Glutamatergic neuron (in vitro differentiated cells): ENCODE results near the gene NUP107. TPM values are rescaled to one million over a fixed set of nuclear protein-coding genes. Genes with fewer than 3 reads are reported as not detected.

Experiments
- DNase-seq: peaks from one replicate; pipeline ENCODE4 v3.0.0; 2022
- H3K27ac Mint-ChIP-seq: one replicate; pipeline ENCODE4 v1.8.0; 2020; ENCODE audit warnings: mild to moderate bottlenecking, mixed read lengths, inconsistent platforms; ENCODE audit not compliant: unreplicated experiment
- H3K27me3 Mint-ChIP-seq: one replicate; pipeline ENCODE4 v1.8.0; 2020; ENCODE audit warnings: mild to moderate bottlenecking, moderate library complexity, mixed read lengths, inconsistent platforms; ENCODE audit not compliant: unreplicated experiment
- H3K36me3 Mint-ChIP-seq: one replicate; pipeline ENCODE4 v1.8.0; 2020; ENCODE audit warnings: mild to moderate bottlenecking, mixed read lengths, inconsistent platforms; ENCODE audit not compliant: unreplicated experiment
- H3K4me1 Mint-ChIP-seq: one replicate; pipeline ENCODE4 v1.8.0; 2020; ENCODE audit warnings: mild to moderate bottlenecking, low read depth, mixed read lengths, inconsistent platforms; ENCODE audit not compliant: unreplicated experiment
- H3K4me3 Mint-ChIP-seq: one replicate; pipeline ENCODE4 v1.8.0; 2020; ENCODE audit warnings: mild to moderate bottlenecking, mixed read lengths, inconsistent platforms; ENCODE audit not compliant: unreplicated experiment
- H3K9me3 Mint-ChIP-seq: one replicate; pipeline ENCODE4 v1.8.0; 2020; ENCODE audit warnings: mild to moderate bottlenecking, moderate library complexity, mixed read lengths, inconsistent platforms; ENCODE audit not compliant: unreplicated experiment
- total RNA-seq: library from RNA; stranded (reverse); fragmentation: NEBNext Ultra II Directional; extraction: Animal tissue kit (Norgen Biotek cat#: 25700); gene quantifications from one replicate; pipeline ENCODE4 v1.2.1, GENCODE V29; 2021; ENCODE audit not compliant: unreplicated experiment
- TF ChIP-seq, protein P1 (sequence below): fragments of 200-600 bp; sonication (generic); IDR thresholded peaks from one replicate; pipeline ENCODE4 v1.5.0; 2021; ENCODE audit not compliant: partially characterized antibody, unreplicated experiment

Gene NUP107
- total RNA-seq, 1 donor from 2014 or later: 51.6 TPM

DNA sequence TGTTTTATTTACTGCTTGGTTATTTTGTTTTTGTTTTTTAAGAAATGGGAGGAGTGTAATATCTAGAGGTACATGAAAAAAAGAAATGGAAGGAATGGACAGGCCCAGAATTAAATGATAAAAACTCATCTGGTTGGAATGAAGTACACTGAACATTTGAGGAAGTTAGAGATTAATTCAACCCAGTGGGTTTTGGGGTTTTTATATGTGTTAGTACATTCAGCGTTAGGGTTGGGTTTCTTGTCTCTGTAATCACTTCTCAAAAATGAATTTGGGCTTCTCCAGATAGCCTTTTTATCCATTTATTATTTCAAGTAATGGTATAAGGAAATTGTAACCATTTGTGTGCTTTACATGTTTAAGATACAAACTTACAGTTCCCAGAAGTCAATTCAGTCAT, 19.5 kb upstream of the NUP107 start:
- peaks cover 5% of the 10 kb centered on the region for H3K27me3 Mint-ChIP-seq
- H3K4me3 Mint-ChIP-seq: no peak overlapping the region
- no peaks in the 10 kb centered on the region for H3K36me3 Mint-ChIP-seq
- no peaks in the 10 kb centered on the region for H3K9me3 Mint-ChIP-seq
- no peak overlapping the region for H3K27ac Mint-ChIP-seq
- TF ChIP-seq, protein P1, sequence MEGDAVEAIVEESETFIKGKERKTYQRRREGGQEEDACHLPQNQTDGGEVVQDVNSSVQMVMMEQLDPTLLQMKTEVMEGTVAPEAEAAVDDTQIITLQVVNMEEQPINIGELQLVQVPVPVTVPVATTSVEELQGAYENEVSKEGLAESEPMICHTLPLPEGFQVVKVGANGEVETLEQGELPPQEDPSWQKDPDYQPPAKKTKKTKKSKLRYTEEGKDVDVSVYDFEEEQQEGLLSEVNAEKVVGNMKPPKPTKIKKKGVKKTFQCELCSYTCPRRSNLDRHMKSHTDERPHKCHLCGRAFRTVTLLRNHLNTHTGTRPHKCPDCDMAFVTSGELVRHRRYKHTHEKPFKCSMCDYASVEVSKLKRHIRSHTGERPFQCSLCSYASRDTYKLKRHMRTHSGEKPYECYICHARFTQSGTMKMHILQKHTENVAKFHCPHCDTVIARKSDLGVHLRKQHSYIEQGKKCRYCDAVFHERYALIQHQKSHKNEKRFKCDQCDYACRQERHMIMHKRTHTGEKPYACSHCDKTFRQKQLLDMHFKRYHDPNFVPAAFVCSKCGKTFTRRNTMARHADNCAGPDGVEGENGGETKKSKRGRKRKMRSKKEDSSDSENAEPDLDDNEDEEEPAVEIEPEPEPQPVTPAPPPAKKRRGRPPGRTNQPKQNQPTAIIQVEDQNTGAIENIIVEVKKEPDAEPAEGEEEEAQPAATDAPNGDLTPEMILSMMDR: no peak
- DNase-seq: no peak
- H3K4me1 Mint-ChIP-seq: peaks cover 4% of the 10 kb centered on the region

DNA sequence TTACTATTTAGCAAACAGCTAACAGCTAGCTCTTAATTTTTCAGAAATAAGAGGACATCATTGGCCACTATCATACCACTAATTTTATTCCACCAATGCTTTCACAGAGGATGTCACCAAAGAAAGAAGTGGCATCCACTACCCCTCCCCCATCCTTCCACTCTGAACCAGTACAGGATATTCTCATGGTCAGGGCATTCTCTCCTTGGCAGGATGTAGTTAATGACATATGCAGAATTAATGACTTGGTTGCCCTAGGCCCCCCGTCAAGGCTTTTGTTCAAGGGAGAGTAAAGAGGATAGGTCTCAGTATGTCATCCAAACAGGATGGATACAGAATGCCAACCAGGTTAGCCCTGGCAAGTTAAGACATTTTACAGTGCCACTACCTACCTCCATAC, 18.9 kb upstream of the NUP107 start:
- Mint-ChIP-seq H3K36me3 (no peaks in the 10 kb centered on the region), H3K27ac (no peak overlapping the region), H3K9me3 (no peaks in the 10 kb centered on the region), H3K4me1 (peaks cover 4% of the 10 kb centered on the region), H3K4me3 (no peak overlapping the region), H3K27me3 (peaks cover 5% of the 10 kb centered on the region)
- no peak for DNase-seq
- TF ChIP-seq, protein P1: no peak

DNA sequence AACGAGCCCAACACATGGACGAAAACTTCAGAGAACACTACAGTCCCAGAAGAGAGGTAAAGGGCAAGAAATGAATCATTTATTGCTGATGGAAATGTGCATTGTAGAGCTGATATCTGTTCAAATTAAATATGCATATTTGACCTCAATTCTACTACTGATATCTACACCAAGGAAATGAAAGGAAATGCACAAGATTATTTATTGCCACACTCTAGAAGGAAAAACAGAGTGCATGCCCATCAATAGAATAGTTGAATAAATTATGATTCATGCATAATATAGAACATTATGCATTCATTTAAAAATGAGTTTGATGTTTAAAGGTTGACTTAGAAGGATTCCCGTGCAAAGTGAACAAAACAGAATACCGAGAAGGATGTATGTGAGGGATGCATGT, 15.6 kb upstream of the NUP107 start:
- Mint-ChIP-seq H3K4me3 (no peak overlapping the region), H3K9me3 (no peaks in the 10 kb centered on the region), H3K27me3 (no peaks in the 10 kb centered on the region), H3K27ac (no peak overlapping the region), H3K36me3 (no peaks in the 10 kb centered on the region), H3K4me1 (no peaks in the 10 kb centered on the region)
- TF ChIP-seq, protein P1: no peak
- DNase-seq: no peak

DNA sequence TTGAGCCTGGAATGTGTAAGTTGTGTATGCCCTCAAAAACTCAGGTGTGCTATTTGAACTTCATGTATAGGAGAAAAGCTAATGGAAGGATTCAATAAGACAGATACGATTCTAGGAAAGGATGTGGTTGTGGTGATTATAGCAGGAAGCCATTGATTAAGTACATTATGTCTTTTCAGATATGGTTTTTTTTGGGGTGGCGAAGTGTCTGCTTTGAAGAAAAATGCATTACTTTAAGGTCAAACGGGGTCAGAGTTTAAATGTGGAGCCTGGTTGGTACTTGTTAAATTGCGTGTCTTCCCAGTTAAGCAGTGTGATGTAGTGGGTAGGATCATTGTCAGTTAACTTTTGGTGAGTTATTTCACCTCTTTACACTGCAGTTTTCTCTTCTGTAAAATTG, 13.0 kb upstream of the NUP107 start:
- Mint-ChIP-seq H3K27me3 (no peaks in the 10 kb centered on the region), H3K9me3 (no peaks in the 10 kb centered on the region), H3K4me3 (no peak overlapping the region), H3K27ac (no peak overlapping the region), H3K4me1 (no peaks in the 10 kb centered on the region), H3K36me3 (no peaks in the 10 kb centered on the region)
- TF ChIP-seq, protein P1: no peak
- DNase-seq: no peak

DNA sequence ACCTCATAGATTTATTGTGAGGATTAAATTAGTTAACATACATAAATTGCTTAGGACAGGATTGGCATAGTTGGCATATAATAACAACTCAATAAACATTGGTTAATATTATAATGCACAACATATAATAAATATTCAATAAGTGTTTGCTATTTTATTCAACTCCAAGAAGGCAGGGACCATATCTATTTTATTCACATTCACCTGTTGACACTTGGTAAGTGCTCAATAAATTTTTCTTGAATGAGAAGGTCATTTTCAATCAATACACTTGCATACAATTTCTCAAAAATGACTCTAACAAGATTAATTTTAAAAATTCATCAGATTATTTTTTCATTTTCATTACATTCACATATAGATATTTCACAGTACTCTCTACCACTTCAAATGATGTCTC, 12.4 kb upstream of the NUP107 start:
- no peaks in the 10 kb centered on the region for H3K9me3 Mint-ChIP-seq
- no peak overlapping the region for H3K4me3 Mint-ChIP-seq
- H3K27me3 Mint-ChIP-seq: no peaks in the 10 kb centered on the region
- no peaks in the 10 kb centered on the region for H3K36me3 Mint-ChIP-seq
- DNase-seq: no peak
- no peak overlapping the region for H3K27ac Mint-ChIP-seq
- H3K4me1 Mint-ChIP-seq: no peaks in the 10 kb centered on the region
- TF ChIP-seq, protein P1: no peak
